Measurements from ENCODE around the gene BEST4. TPM values are rescaled to one million over a fixed set of nuclear protein-coding genes. Genes with fewer than 3 reads are reported as not detected.

The BEST4 gene
- total and polyA plus RNA-seq, 2 of the 8 experiments (the other 6 are each of a cell fraction or from before 2014, with no cell fraction given), result 0.76 to 1.4 TPM

DNA sequence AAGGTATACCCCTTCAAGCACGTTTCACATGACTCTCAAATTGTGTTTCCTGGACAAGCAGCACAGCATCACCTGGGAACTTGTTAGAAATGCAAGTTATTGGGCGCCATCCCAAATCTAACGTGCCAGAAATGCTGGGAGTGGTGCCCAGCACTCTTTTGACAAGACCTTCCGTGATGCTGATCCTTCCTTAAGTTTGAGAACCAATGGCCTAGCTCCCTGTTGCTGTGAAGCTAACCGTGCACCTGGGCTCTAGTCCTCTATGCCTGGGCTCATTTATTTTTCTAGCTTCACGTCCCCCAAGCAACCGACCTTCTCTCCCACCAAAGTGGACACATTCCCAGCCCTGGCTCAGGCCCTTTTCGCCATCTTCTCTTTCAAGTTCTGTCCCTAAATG is 4.3 kb downstream of the BEST4 start:
- no peak overlapping the region; the same call in 1 of the 2 replicates for H3K27ac ChIP-seq (ENCODE audit: low read depth, low read length)
- POLR2A ChIA-PET (ENCODE audit: partially characterized antibody), result interaction anchor here (1.2 to 23.6 kb wide), 13 partner anchors 6 to 557 kb away, joined by 3 to 428 read pairs (median 8); partner anchors contain the start of genes BTBD19, DYNLT4, MUTYH and RNU5D-1
- TF ChIP-seq SIRT6 (IDR thresholded peaks at IDR 0.05; ENCODE audit: low read length) (no peak), CHD1 (IDR thresholded peaks at IDR 0.05; ENCODE audit: low read depth, low read length) (no peak), SRF (IDR thresholded peaks at IDR 0.05; ENCODE audit: low read depth, low read length) (no peak), KDM5A (IDR thresholded peaks at IDR 0.05; ENCODE audit: low read length) (no peak), BACH1 (IDR thresholded peaks at IDR 0.05; ENCODE audit: low read length) (no peak), RXRA (IDR thresholded peaks at IDR 0.05; ENCODE audit: insufficient read depth, low read depth, low read length) (no peak), SAP30 (IDR thresholded peaks at IDR 0.05; ENCODE audit: insufficient read depth, insufficient replicate concordance, low read length) (no peak), YY1 (IDR thresholded peaks at IDR 0.05; ENCODE audit: low read depth, low read length) (no peak), TCF12 (IDR thresholded peaks at IDR 0.05; ENCODE audit: low read depth, low read length) (no peak), HDAC2 (IDR thresholded peaks at IDR 0.05; ENCODE audit: borderline replicate concordance in 1 of 2, low read depth in 2 of 2, low read length in 2 of 2) (no peak), SP4 (IDR thresholded peaks at IDR 0.05; ENCODE audit: low read length) (no peak)
- TF ChIP-seq, protein P1, sequence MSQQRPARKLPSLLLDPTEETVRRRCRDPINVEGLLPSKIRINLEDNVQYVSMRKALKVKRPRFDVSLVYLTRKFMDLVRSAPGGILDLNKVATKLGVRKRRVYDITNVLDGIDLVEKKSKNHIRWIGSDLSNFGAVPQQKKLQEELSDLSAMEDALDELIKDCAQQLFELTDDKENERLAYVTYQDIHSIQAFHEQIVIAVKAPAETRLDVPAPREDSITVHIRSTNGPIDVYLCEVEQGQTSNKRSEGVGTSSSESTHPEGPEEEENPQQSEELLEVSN (IDR thresholded peaks at IDR 0.05), result no peak

More for the DNA sequence above, 4.3 kb downstream of the BEST4 start:
- FAIRE-seq, result no peak
- peaks cover 0 to 7% (median 2%) of the 10 kb centered on the region in 4 experiments; a peak in 3 of 7 replicates for H3K27me3 ChIP-seq (replicated peaks in 1 of 4; ENCODE audit: control insufficient read depth in 3 of 4, extremely low read depth in 1 of 4, insufficient read depth in 3 of 4, low read length in 3 of 4)
- H3K23me2 ChIP-seq (ENCODE audit: low read depth, low read length), result peaks cover 6% of the 10 kb centered on the region; the same call in 1 of the 2 replicates
- H3K4me2 ChIP-seq (ENCODE audit: insufficient read depth in 1 of 2, low read depth in 2 of 2, low read length in 2 of 2), result peak overlapping the region; percentile 64 to 86
- 0 out of 2 replicates have a peak overlapping the region, but pooled peaks have one; percentile 13 for H2BK12ac ChIP-seq (ENCODE audit: low read depth, low read length)
- peak overlapping the region; percentile 83 for H4K91ac ChIP-seq (replicated peaks; ENCODE audit: insufficient read length, low read length)
- H3K9me3 ChIP-seq (ENCODE audit: insufficient read depth in 2 of 2, low read depth in 1 of 2, low read length in 1 of 2), result no peaks in the 10 kb centered on the region
- peak overlapping the region; percentile 83 for H3K4ac ChIP-seq (replicated peaks; ENCODE audit: insufficient read length, low read depth, low read length)
- H2AFZ ChIP-seq (ENCODE audit: low read length), result peak overlapping the region; percentile 21; the same call in 1 of the 2 replicates
- CTCF ChIA-PET (ENCODE audit: partially characterized antibody), result interaction anchor here (0.7 to 10.4 kb wide), 6 partner anchors 10 to 227 kb away, joined by 3 to 67 read pairs (median 4); partner anchors contain the start of genes HECTD3 and RNU5D-1
- H2BK15ac ChIP-seq (ENCODE audit: low read length), result no peak overlapping the region
- H3K4me3 ChIP-seq (ENCODE audit: extremely low read depth in 1 of 4, insufficient read depth in 2 of 4, low read depth in 3 of 4, low read length in 4 of 4), result peak overlapping the region; percentile 23 to 56 (median 42)
- peaks cover 2% of the 10 kb centered on the region; the same call in 1 of the 2 replicates for H3K79me1 ChIP-seq (ENCODE audit: low read depth, low read length)
- H2BK120ac ChIP-seq (replicated peaks; ENCODE audit: low read depth, low read length), result peak overlapping the region; percentile 61
- H3K79me2 ChIP-seq (ENCODE audit: control insufficient read depth in 1 of 2, insufficient read depth in 2 of 2, low read length in 2 of 2), result 0 out of 4 replicates have a peak, but pooled peaks cover 0 to 1% of the 10 kb centered on the region in 2 experiments
- WGBS, 2 experiments (ENCODE audit: extremely low coverage in 1 of 2, insufficient coverage in 1 of 2, insufficient read length in 1 of 2, insufficient replicate concordance in 2 of 2, low coverage in 1 of 2, low lambda C conversion rate in 2 of 2, missing lambda C conversion rate in 1 of 2), result 66% methylated on average over 8 of the region's 8 CpGs; no CpG with 5 or more reads in 1 of the 2 experiments
- DNase-seq (ENCODE audit: low read depth in 1 of 2, low spot score in 2 of 2), result no peak
- peak overlapping the region; percentile 24 for H3K14ac ChIP-seq (ENCODE audit: insufficient read length)
- no peak overlapping the region for H4K8ac ChIP-seq (ENCODE audit: extremely low read depth, insufficient read depth, low read length)
- peaks cover 1% of the 10 kb centered on the region in 2 experiments for H4K20me1 ChIP-seq (replicated peaks in 1 of 2; ENCODE audit: control insufficient read depth in 1 of 2, insufficient read depth in 2 of 2, low read length in 2 of 2)
- H4K5ac ChIP-seq (ENCODE audit: insufficient read length, low read depth, low read length), result peak overlapping the region; percentile 63
- H3K18ac ChIP-seq (ENCODE audit: extremely low read depth, low read length), result peak overlapping the region; percentile 55
- H2AK5ac ChIP-seq (ENCODE audit: low read depth, low read length), result no peak overlapping the region
- H3K9ac ChIP-seq (replicated peaks in 1 of 4; ENCODE audit: extremely low read depth in 1 of 4, low read depth in 3 of 4, low read length in 3 of 4), result peak overlapping the region in 3 of 4 experiments; percentile 29 to 46 (median 45); a peak in 5 of 7 replicates
- peak overlapping the region; percentile 79; the same call in 1 of the 2 replicates for H2BK5ac ChIP-seq (ENCODE audit: low read depth, low read length)
- H3K56ac ChIP-seq (replicated peaks; ENCODE audit: insufficient read length, low read depth, low read length), result peak overlapping the region; percentile 42
- H2BK20ac ChIP-seq (ENCODE audit: low read length), result 0 out of 2 replicates have a peak overlapping the region, but pooled peaks have one; percentile 8
- H3K36me3 ChIP-seq (ENCODE audit: control insufficient read depth in 2 of 4, insufficient read depth in 4 of 4, low read length in 3 of 4), result peaks cover 4 to 26% (median 8%) of the 10 kb centered on the region in 4 experiments; a peak in 7 of 8 replicates
- peaks cover 0 to 18% (median 14%) of the 10 kb centered on the region in 4 experiments; a peak in 6 of 7 replicates for H3K4me1 ChIP-seq (replicated peaks in 1 of 4; ENCODE audit: control insufficient read depth in 3 of 4, insufficient read depth in 4 of 4, low read length in 3 of 4)
- no peak overlapping the region for H3K23ac ChIP-seq (ENCODE audit: insufficient read length)
